Retinal pigment epithelial cell (primary cell): Measurements from ENCODE around the gene POLR3G.

Experiments
- DNase-seq: peaks from one replicate; pipeline ENCODE4 v3.0.0-alpha.2; 2010; ENCODE audit warnings: low read depth
- H3K4me3 ChIP-seq: 2 replicates; pipeline ENCODE4 v1.5.1; 2011; ENCODE audit warnings: mild to moderate bottlenecking, low read length, control low read depth, moderate library complexity
- TF ChIP-seq, protein P1 (sequence below): conservative IDR thresholded peaks from 2 replicates; pipeline ENCODE4 v1.5.1; 2011; ENCODE audit warnings: low read depth, low read length, control low read depth, inconsistent platforms

Gene POLR3G

DNA sequence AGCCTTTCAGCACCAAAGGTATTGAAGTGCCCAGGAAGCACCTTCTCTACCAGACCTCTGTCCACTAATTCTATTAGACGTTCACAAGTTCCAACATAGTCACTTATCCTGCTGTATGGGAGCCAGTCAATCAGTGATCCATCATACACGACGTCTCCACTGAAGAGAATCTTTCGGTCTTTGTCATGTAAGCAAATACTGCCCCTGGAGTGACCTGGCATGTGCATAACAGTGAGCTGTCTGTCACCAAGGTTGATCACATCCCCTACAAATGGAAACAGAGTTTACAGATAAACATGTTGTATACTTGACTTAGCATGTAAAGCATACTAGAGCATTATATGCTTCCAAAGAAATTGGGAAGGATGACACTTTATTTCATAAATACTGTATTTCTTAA, 13.4 kb upstream of the POLR3G start:
- DNase-seq: no peak
- H3K4me3 ChIP-seq: no peak overlapping the region
- TF ChIP-seq, protein P1, sequence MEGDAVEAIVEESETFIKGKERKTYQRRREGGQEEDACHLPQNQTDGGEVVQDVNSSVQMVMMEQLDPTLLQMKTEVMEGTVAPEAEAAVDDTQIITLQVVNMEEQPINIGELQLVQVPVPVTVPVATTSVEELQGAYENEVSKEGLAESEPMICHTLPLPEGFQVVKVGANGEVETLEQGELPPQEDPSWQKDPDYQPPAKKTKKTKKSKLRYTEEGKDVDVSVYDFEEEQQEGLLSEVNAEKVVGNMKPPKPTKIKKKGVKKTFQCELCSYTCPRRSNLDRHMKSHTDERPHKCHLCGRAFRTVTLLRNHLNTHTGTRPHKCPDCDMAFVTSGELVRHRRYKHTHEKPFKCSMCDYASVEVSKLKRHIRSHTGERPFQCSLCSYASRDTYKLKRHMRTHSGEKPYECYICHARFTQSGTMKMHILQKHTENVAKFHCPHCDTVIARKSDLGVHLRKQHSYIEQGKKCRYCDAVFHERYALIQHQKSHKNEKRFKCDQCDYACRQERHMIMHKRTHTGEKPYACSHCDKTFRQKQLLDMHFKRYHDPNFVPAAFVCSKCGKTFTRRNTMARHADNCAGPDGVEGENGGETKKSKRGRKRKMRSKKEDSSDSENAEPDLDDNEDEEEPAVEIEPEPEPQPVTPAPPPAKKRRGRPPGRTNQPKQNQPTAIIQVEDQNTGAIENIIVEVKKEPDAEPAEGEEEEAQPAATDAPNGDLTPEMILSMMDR: no peak

DNA sequence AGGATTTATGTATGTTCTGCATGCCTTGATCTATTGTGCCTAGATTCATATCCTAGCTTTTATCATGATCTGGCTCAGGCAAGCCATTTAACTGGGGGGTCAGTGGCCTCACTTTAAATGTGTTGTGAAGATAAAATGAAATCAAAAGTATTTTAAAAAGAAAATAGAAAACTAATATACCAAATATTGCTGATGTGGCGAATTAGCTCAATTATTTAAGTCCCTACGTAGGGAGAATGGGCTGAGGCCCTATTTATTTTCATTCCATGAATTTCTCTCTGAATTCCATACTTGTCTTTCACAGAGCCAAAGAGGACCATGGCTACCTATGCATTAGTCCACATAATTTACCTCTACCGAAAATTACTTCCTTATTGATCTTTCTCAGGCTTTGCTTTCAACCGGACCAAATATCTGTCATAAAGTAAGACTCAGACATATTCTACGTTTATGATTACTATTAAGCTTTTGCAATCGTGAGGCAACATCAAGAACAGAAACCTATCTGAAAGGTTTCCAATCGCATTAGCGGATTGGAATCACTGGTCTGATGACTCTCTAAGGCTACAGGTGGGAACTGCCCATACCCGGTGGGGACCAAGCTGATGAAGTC, 1.8 kb upstream of the POLR3G start:
- TF ChIP-seq, protein P1: no peak
- H3K4me3 ChIP-seq: peak overlapping the region; percentile 84
- no peak for DNase-seq

DNA sequence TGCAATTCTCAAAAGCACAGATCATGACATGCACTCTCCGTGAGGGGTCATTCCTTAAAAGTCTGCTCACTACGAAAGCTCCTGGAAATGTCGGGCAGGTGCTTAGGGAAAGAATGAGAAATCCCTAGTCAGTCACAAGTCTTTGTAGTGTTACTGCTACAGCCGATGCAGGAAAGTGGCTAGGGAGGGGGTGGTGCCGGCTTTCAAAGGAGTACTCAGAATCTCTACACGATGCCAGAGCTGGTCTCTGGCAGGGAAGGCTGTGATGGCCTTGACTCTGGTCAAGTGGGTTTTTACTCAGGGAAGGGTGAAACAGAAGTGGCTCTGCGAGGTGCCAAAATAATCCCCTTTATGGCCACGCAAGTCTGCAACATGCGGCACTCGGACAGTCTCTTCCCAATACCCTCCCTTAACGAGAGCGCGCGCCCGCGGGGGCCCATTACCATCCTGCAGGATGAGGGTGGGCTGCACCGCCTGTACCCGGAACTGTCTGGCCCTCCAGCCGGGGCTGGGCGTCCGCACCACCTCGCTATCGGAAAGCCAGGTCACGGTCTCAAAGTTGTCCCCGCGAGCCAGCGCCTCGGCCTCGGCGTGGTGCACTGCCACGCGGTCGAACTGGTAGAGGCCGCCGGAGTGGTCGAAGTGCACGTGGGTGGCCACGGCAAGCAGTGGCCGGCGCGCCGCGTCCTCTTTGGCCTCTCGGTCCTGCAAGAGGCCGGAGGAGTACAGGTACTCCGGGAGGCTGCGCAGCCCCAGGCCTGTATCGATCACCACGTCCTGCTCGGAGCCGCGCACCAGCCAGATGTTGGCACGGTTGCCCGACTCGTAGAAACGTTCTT, 1.0 kb upstream of the POLR3G start:
- DNase-seq: no peak

DNA sequence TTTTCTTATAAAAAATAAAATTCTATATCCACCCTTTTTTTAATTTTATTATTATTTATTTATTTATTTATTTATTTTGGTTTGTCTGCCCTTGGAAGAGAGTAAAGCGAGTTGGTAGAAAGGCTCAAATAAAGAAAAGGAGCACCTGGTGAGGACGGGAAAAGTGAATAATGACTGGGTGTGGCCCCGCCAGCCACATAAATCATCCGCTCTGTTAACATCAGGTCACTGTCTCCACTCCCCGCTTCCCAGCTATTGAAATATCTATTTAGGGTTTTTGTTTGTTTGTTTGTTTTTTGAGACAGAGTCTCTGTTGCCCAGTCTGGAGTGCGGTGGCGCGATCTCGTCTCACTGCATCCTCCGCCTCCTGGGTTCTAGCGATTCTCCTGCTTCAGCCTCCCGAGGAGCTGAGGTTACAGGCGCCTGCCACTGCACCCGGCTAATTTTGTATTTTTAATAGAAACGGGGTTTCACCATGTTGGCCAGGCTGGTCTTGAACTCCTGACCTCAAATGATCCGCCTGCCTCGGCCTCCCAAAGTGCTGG, 844 bp downstream of the POLR3G start:
- no peak for DNase-seq
- H3K4me3 ChIP-seq: peak overlapping the region; percentile 84
- TF ChIP-seq, protein P1: no peak

More for the DNA sequence above, 1.0 kb upstream of the POLR3G start:
- peak overlapping the region; percentile 84 for H3K4me3 ChIP-seq
- TF ChIP-seq, protein P1: no peak

DNA sequence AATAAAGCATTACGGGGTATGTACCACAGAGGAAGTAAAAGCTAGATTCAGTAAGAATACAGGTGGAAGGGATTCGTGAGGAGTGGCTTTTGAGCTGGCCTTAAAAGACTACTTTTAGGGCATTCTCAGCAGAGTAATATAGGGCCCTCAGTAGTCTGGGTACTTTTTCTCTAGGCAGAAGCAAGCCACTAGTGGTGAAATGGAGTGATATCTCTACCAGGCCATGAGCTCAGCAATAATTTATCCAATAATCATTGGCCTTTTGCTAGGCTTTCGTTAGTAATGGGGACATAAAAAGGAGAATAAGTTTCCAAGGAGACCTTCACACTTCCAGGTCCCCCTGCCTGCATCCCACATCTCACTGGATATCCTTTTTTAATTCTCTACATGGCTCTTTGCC, 1.7 kb downstream of the POLR3G start:
- DNase-seq: no peak
- TF ChIP-seq, protein P1: no peak
- no peak overlapping the region for H3K4me3 ChIP-seq

DNA sequence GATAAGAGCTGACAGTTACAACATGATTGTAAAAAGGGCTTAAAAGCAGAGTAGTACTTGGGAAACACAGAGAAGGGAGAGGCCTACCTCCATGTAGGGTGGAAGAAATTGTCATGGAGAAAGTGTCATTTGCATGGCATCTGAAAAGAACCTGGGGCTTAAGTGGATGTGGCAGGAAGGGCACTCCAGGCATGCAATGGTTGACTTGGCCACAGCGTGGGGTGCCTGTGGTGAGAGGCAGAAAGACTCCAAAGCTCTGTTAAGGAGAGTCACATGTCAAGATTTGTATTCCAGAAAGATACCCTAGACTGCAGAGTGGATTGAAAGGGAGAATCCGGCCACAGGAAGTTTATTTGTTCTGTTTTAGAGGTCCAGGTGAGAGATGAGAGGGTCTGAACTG, 2.4 kb downstream of the POLR3G start:
- no peak for DNase-seq
- TF ChIP-seq, protein P1: peak; percentile 25
- no peak overlapping the region for H3K4me3 ChIP-seq
